Duodenal mucosa (tissue), 2 donors: Measurements from ENCODE around the gene ZBTB47.

Source experiments
- H3K27ac ChIP-seq: one replicate; pipeline ENCODE4 v1.7.0; 2013; ENCODE audit warnings: low read depth, low read length
- H3K27me3 ChIP-seq, 2 donors: one replicate each; pipeline ENCODE4 v1.7.0; 2013; ENCODE audit warnings: low read length in 2 of 2, control low read depth in 1 of 2; ENCODE audit not compliant: insufficient read depth in 2 of 2, control insufficient read depth in 1 of 2
- H3K36me3 ChIP-seq, 2 donors: one replicate each; pipeline ENCODE4 v1.7.0; 2013; ENCODE audit warnings: low read length in 2 of 2, control low read depth in 1 of 2; ENCODE audit not compliant: insufficient read depth in 2 of 2, control insufficient read depth in 1 of 2
- H3K4me1 ChIP-seq, 2 donors: one replicate each; pipeline ENCODE4 v1.7.0; 2013; ENCODE audit warnings: low read length in 2 of 2, control low read depth in 1 of 2; ENCODE audit not compliant: insufficient read depth in 2 of 2, control insufficient read depth in 1 of 2
- H3K4me3 ChIP-seq, 2 donors: one replicate each; pipeline ENCODE4 v1.7.0; 2013; ENCODE audit warnings: low read length in 2 of 2, low read depth in 1 of 2
- H3K9ac ChIP-seq, 2 donors: one replicate each; pipeline ENCODE4 v1.7.0; 2013; ENCODE audit warnings: low read length in 2 of 2, low read depth in 1 of 2
- H3K9me3 ChIP-seq, 2 donors: one replicate each; pipeline ENCODE4 v1.7.0; 2013; ENCODE audit warnings: low read length in 2 of 2, control low read depth in 1 of 2; ENCODE audit not compliant: control insufficient read depth in 1 of 2

ZBTB47 gene

DNA sequence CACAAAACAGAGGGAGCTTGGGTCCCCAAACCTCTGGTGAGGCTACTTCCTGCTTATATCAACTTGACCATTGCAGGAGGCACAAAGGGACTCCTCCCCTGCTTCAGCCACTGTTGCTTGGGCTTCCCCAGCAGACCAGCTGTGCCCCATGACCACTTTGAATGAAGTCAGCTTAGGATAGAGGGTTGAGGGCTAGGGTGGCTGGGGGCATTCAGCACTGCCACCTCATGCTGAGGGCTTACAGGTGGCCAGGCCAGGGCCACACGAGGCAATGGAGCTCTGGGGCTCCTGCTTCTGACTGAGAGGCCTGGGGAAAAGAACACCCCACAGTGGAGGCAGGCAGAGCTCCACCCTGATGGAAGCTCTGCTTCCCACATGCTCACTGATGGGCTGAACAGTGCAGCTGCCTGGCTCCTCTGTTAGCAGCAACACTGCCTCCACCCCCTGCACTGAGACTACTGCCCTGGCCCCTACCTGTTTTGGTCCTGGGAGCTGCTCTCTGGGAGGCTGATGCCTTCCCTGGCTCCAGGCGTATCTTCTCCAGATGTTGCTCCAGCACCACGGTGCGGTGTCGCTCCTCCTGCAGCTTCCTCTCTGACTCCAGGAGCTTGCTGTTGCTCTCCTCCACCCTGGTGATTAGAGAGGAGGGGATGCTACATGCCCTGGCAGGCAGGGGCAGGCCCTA is 59.3 kb downstream of the ZBTB47 start:
- Histone ChIP-seq H3K9ac (no peak overlapping the region), H3K4me3 (no peak overlapping the region), H3K27ac (no peak overlapping the region), H3K27me3 (no peaks in the 10 kb centered on the region), H3K4me1 (peaks cover 0 to 9% of the 10 kb centered on the region in 2 donors), H3K9me3 (no peaks in the 10 kb centered on the region), H3K36me3 (no peaks in the 10 kb centered on the region)

DNA sequence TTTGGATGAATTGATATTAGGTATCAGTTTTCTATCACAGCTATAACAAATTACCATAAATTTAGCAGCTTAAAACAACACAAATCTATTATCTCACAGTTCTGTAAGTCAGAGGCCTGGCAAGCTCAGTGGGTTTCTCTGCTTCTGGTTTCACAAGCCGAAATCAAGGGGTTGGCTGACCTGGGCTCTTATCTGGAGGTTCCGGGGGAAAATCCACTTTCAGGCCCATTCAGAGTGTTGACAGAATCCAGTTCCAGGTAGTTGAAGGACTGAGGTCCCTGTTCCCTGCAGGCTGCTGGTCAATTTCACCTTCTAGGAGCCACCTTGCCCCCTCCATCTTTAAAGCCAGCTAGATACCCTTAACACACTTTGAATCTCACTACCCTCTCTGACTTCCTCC is 60.2 kb downstream of the ZBTB47 start:
- Histone ChIP-seq H3K9ac (no peak overlapping the region), H3K4me3 (no peak overlapping the region), H3K27me3 (no peaks in the 10 kb centered on the region), H3K36me3 (no peaks in the 10 kb centered on the region), H3K27ac (no peak overlapping the region), H3K9me3 (no peaks in the 10 kb centered on the region), H3K4me1 (peaks cover 0 to 9% of the 10 kb centered on the region in 2 donors)

DNA sequence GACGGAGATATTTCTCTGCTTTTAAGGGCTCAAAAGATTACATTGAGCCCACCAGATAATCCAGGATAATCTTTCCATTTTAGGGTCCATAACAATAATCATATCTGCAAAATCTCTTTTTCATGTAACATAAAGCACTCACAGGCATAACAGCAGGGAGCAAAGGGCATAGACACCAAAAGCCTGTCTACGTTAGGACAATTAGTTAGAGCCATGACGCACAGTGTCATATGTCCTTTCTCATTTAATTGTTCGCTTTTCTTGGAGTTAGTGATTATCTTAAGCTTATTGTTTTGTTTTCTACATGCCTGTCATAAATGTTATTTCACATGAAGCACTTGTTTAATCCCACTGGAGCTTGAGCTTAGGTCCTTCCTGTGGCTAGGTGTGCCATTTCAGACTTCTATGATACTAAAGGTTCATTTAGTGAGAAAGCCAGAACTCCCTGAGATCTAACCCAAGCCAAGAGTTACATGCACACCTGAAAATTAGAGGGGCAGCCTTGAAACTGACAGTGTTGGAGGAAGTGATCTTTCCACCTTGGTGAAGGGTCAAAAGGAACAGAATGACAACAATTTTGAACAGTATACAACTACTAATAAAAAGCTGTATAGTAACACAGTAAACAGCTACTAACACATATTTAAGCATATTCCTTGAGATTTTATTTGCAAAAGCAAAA is 60.8 kb downstream of the ZBTB47 start:
- Histone ChIP-seq H3K27me3 (no peaks in the 10 kb centered on the region), H3K9ac (no peak overlapping the region), H3K4me1 (peaks cover 0 to 9% of the 10 kb centered on the region in 2 donors), H3K36me3 (no peaks in the 10 kb centered on the region), H3K9me3 (no peaks in the 10 kb centered on the region), H3K27ac (no peak overlapping the region), H3K4me3 (no peak overlapping the region)
